ENCODE results near the gene TRMT44.

The TRMT44 gene

DNA sequence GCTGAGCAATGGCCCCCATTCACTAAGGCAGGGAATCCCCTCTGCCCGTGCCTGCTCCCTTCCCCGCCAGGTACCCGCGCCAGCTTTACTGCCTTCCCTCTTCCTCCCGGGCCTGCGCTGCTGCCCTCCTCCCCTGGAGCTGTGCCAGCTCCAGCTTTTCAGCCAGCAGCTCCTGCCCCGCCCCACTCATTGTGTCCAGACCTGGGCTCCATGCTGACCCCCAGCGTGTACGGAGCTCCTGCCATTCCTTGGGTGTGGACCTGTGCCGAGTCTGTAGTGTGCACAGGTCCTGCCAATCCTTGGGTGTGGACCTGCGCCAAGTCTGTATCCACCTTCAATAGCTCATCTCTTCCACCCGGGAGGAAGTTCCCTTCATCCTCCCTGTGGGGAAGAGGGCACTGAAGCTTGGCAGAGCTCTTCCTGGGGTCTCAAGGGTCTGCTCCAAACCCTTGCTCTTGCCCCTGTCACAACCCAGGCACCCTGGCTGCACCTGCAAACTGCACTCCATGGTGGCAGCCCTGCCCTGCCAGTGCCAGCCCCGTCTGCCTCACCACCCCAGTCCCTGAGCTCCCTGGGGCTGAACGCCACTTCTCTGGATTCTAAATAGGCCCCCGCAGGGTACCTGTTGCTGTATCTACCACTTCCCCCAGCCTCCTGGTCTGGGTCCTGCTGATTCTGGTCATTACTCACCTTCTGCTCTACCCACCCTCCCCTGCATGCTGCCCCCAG is 63.9 kb downstream of the TRMT44 start:
- Histone ChIP-seq H3K36me3 (ENCODE audit: control insufficient read depth in 4 of 4, insufficient read depth in 4 of 4, low read length in 3 of 4) (no peaks in the 10 kb centered on the region), H3K9me3 (ENCODE audit: control extremely low read depth in 1 of 5, control insufficient read depth in 4 of 5, insufficient read depth in 2 of 5, low read depth in 1 of 5, low read length in 4 of 5) (no peaks in the 10 kb centered on the region), H3K4me1 (ENCODE audit: control extremely low read depth in 1 of 4, control insufficient read depth in 4 of 4, insufficient read depth in 4 of 4, low read length in 3 of 4) (no peaks in the 10 kb centered on the region), H3K4me3 (ENCODE audit: control insufficient read depth in 1 of 7, extremely low read depth in 1 of 7, insufficient read depth in 4 of 7, low read depth in 2 of 7, low read length in 6 of 7) (no peak overlapping the region), H3K27ac (ENCODE audit: insufficient read depth in 1 of 2, low read depth in 1 of 2, low read length in 2 of 2, poor library complexity in 1 of 2, severe bottlenecking in 2 of 2) (no peak overlapping the region), H3K27me3 (replicated peaks in 2 of 5; ENCODE audit: control insufficient read depth in 4 of 5, insufficient read depth in 5 of 5, low read length in 4 of 5) (peaks cover 0 to 4% (median 0%) of the 10 kb centered on the region in 5 experiments)
- ChIA-PET POLR2A (no interaction called here), CTCF (interaction anchor here (0.8 kb wide), 1 partner anchor 14 kb away, joined by 3 read pairs; no protein-coding TSS in a partner anchor)
- WGBS (ENCODE audit: insufficient coverage): 84% methylated on average over 10 of the region's 15 CpGs
- DNase-seq: no peak

DNA sequence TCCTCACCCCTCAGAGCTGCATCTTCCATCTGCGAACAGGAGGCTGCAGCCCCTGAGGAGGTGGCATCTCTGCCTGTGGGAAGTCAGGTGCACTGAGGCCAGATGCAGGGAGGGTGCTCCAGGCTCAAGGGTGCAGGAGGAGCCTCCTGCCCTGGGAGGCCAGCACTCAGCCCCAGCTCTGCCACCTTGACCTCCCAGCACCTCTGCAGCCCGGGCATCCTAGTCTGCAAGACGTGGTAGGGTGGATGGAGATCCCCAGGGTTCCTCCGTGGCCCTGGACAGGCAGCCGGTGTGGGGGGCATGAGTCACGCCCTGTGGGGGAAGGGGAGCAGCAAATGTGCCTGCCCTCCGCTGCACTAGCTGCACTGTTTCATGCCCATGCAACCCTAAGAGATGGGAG is 64.7 kb downstream of the TRMT44 start:
- H3K9me3 ChIP-seq (ENCODE audit: control extremely low read depth in 1 of 5, control insufficient read depth in 4 of 5, insufficient read depth in 2 of 5, low read depth in 1 of 5, low read length in 4 of 5): no peaks in the 10 kb centered on the region
- ChIA-PET POLR2A (no interaction called here), CTCF (no interaction called here)
- no peak overlapping the region for H3K27ac ChIP-seq (ENCODE audit: insufficient read depth in 1 of 2, low read depth in 1 of 2, low read length in 2 of 2, poor library complexity in 1 of 2, severe bottlenecking in 2 of 2)
- peaks cover 0 to 4% (median 0%) of the 10 kb centered on the region in 5 experiments for H3K27me3 ChIP-seq (replicated peaks in 2 of 5; ENCODE audit: control insufficient read depth in 4 of 5, insufficient read depth in 5 of 5, low read length in 4 of 5)
- H3K4me1 ChIP-seq (ENCODE audit: control extremely low read depth in 1 of 4, control insufficient read depth in 4 of 4, insufficient read depth in 4 of 4, low read length in 3 of 4): no peaks in the 10 kb centered on the region
- no peak overlapping the region for H3K4me3 ChIP-seq (ENCODE audit: control insufficient read depth in 1 of 7, extremely low read depth in 1 of 7, insufficient read depth in 4 of 7, low read depth in 2 of 7, low read length in 6 of 7)
- 92% methylated on average over 6 of the region's 7 CpGs for WGBS (ENCODE audit: insufficient coverage)
- no peak for DNase-seq
- no peaks in the 10 kb centered on the region for H3K36me3 ChIP-seq (ENCODE audit: control insufficient read depth in 4 of 4, insufficient read depth in 4 of 4, low read length in 3 of 4)

DNA sequence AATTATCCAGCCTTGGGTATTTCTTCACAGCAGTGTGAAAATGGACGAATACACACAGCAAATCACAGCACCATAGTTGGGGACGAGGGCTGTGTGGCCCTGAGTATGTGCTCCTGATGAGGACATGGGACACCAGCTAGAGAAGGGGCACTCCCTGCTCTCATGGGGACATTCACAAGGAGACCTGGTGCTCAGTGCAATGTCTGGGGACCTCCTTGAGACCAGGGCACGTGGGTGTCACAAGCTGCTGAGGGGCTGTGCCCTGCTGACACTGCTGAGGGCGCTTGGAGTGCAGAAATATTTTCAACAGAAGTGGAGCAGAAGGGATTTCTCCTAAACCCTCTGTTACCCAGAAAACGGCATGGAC is 65.4 kb downstream of the TRMT44 start:
- Histone ChIP-seq H3K27ac (ENCODE audit: insufficient read depth in 1 of 2, low read depth in 1 of 2, low read length in 2 of 2, poor library complexity in 1 of 2, severe bottlenecking in 2 of 2) (no peak overlapping the region), H3K9me3 (ENCODE audit: control extremely low read depth in 1 of 5, control insufficient read depth in 4 of 5, insufficient read depth in 2 of 5, low read depth in 1 of 5, low read length in 4 of 5) (no peaks in the 10 kb centered on the region), H3K4me3 (ENCODE audit: control insufficient read depth in 1 of 7, extremely low read depth in 1 of 7, insufficient read depth in 4 of 7, low read depth in 2 of 7, low read length in 6 of 7) (no peak overlapping the region), H3K36me3 (ENCODE audit: control insufficient read depth in 4 of 4, insufficient read depth in 4 of 4, low read length in 3 of 4) (no peaks in the 10 kb centered on the region), H3K27me3 (replicated peaks in 2 of 5; ENCODE audit: control insufficient read depth in 4 of 5, insufficient read depth in 5 of 5, low read length in 4 of 5) (peaks cover 0 to 4% (median 0%) of the 10 kb centered on the region in 5 experiments), H3K4me1 (ENCODE audit: control extremely low read depth in 1 of 4, control insufficient read depth in 4 of 4, insufficient read depth in 4 of 4, low read length in 3 of 4) (no peaks in the 10 kb centered on the region)
- ChIA-PET POLR2A (no interaction called here), CTCF (no interaction called here)
- no peak for DNase-seq
- 95% methylated on average over 4 of the region's 5 CpGs for WGBS (ENCODE audit: insufficient coverage)

DNA sequence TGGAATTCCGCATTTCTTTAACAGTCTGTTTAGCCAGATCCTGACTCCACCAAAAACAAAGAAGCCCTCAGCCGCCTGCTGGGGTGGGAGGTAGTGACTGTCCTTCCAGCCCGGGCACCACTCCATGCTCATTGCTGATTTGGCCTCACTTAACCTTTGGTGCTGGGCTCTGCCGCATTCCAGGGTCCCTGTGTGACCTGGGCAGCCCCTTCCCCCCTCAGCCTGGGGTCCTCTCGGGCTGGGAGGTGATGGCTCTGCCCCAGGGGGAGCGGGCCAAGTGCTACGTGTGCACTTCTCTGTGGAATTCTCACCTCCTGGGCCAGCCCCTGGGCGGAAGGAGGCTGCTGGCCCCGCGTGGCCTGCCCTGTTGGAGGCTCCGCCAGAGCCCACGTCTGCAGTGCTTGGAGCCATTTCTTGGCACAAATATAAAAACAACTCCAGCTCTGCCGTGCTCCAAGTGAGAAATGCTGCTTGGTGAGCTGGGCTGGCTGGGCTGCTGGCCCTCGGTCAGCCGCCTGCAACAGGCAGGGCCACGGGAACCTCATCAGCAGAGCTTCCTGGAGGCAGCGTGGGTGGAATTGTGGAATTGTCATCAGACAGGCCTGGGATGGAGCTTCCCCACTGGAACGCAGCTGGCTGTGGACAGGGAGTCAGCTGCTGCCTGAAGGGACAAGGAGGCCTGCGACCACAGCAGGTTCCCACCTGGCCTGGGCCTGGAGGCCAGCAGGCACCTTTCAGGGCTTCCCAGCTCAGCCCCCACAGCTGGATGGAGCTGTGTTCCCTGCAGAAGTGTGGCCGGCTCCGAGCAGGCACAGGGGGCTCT is 66.0 kb downstream of the TRMT44 start:
- H3K4me1 ChIP-seq (ENCODE audit: control extremely low read depth in 1 of 4, control insufficient read depth in 4 of 4, insufficient read depth in 4 of 4, low read length in 3 of 4): no peaks in the 10 kb centered on the region
- no peak for DNase-seq
- H3K27ac ChIP-seq (ENCODE audit: insufficient read depth in 1 of 2, low read depth in 1 of 2, low read length in 2 of 2, poor library complexity in 1 of 2, severe bottlenecking in 2 of 2): no peak overlapping the region
- no peaks in the 10 kb centered on the region for H3K36me3 ChIP-seq (ENCODE audit: control insufficient read depth in 4 of 4, insufficient read depth in 4 of 4, low read length in 3 of 4)
- ChIA-PET CTCF (no interaction called here), POLR2A (no interaction called here)
- 80% methylated on average over 19 of the region's 21 CpGs for WGBS (ENCODE audit: insufficient coverage)
- H3K27me3 ChIP-seq (replicated peaks in 2 of 5; ENCODE audit: control insufficient read depth in 4 of 5, insufficient read depth in 5 of 5, low read length in 4 of 5): peaks cover 0 to 4% (median 0%) of the 10 kb centered on the region in 5 experiments
- H3K4me3 ChIP-seq (ENCODE audit: control insufficient read depth in 1 of 7, extremely low read depth in 1 of 7, insufficient read depth in 4 of 7, low read depth in 2 of 7, low read length in 6 of 7): no peak overlapping the region
- H3K9me3 ChIP-seq (ENCODE audit: control extremely low read depth in 1 of 5, control insufficient read depth in 4 of 5, insufficient read depth in 2 of 5, low read depth in 1 of 5, low read length in 4 of 5): no peaks in the 10 kb centered on the region

DNA sequence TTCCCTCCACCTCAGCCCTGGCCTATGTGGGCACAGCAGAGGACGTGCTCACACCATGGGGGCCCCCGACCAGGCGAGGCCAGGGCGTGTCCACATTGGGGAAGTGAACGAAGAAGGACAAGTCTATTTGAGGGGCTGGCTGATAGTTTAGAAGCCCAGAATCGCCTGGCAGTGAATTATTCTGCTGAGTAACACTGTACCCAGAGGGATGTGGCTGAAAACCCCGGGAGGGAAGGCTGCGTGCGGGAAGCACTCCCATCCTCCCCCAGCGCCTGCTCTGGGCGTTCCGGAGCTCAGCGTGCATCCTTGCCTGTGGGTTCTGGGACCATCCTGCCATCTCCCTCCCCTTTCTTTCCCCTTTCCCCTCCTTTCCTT is 66.6 kb downstream of the TRMT44 start:
- no peaks in the 10 kb centered on the region for H3K9me3 ChIP-seq (ENCODE audit: control extremely low read depth in 1 of 5, control insufficient read depth in 4 of 5, insufficient read depth in 2 of 5, low read depth in 1 of 5, low read length in 4 of 5)
- CTCF ChIA-PET: no interaction called here
- H3K27me3 ChIP-seq (replicated peaks in 2 of 5; ENCODE audit: control insufficient read depth in 4 of 5, insufficient read depth in 5 of 5, low read length in 4 of 5): peaks cover 0 to 4% (median 0%) of the 10 kb centered on the region in 5 experiments
- no peak for DNase-seq
- H3K4me3 ChIP-seq (ENCODE audit: control insufficient read depth in 1 of 7, extremely low read depth in 1 of 7, insufficient read depth in 4 of 7, low read depth in 2 of 7, low read length in 6 of 7): no peak overlapping the region
- whole genome bisulfite sequencing (ENCODE audit: insufficient coverage): 75% methylated on average over 13 of the region's 13 CpGs
- no peaks in the 10 kb centered on the region for H3K4me1 ChIP-seq (ENCODE audit: control extremely low read depth in 1 of 4, control insufficient read depth in 4 of 4, insufficient read depth in 4 of 4, low read length in 3 of 4)
- no peak overlapping the region for H3K27ac ChIP-seq (ENCODE audit: insufficient read depth in 1 of 2, low read depth in 1 of 2, low read length in 2 of 2, poor library complexity in 1 of 2, severe bottlenecking in 2 of 2)
- POLR2A ChIA-PET: no interaction called here
- H3K36me3 ChIP-seq (ENCODE audit: control insufficient read depth in 4 of 4, insufficient read depth in 4 of 4, low read length in 3 of 4): no peaks in the 10 kb centered on the region

DNA sequence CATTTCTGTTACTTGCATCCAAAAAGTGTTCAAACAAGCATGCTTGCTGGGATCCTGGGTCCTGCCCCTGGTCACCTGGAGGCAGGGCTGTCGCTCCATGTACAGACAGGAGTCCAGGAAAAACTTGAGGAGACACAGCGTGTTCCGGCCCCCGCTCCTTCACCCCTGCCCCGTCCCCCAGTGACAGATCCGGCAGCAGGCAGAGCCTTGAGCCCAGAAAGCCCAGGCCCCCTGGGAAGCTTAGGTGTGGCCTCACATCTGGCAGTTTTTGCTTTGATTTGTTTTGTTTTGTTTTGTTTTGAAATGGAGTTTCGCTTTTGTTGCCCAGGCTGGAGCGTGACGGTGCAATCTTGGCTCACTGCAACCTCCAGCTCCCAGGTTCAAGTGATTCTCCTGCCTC is 67.0 kb downstream of the TRMT44 start:
- Histone ChIP-seq H3K27ac (ENCODE audit: insufficient read depth in 1 of 2, low read depth in 1 of 2, low read length in 2 of 2, poor library complexity in 1 of 2, severe bottlenecking in 2 of 2) (no peak overlapping the region), H3K9me3 (ENCODE audit: control extremely low read depth in 1 of 5, control insufficient read depth in 4 of 5, insufficient read depth in 2 of 5, low read depth in 1 of 5, low read length in 4 of 5) (no peaks in the 10 kb centered on the region), H3K27me3 (replicated peaks in 2 of 5; ENCODE audit: control insufficient read depth in 4 of 5, insufficient read depth in 5 of 5, low read length in 4 of 5) (peaks cover 0 to 4% (median 0%) of the 10 kb centered on the region in 5 experiments), H3K36me3 (ENCODE audit: control insufficient read depth in 4 of 4, insufficient read depth in 4 of 4, low read length in 3 of 4) (no peaks in the 10 kb centered on the region), H3K4me3 (ENCODE audit: control insufficient read depth in 1 of 7, extremely low read depth in 1 of 7, insufficient read depth in 4 of 7, low read depth in 2 of 7, low read length in 6 of 7) (no peak overlapping the region), H3K4me1 (ENCODE audit: control extremely low read depth in 1 of 4, control insufficient read depth in 4 of 4, insufficient read depth in 4 of 4, low read length in 3 of 4) (no peaks in the 10 kb centered on the region)
- DNase-seq: no peak
- POLR2A ChIA-PET: no interaction called here
- 97% methylated on average over 6 of the region's 9 CpGs for WGBS (ENCODE audit: insufficient coverage)
- CTCF ChIA-PET: no interaction called here

DNA sequence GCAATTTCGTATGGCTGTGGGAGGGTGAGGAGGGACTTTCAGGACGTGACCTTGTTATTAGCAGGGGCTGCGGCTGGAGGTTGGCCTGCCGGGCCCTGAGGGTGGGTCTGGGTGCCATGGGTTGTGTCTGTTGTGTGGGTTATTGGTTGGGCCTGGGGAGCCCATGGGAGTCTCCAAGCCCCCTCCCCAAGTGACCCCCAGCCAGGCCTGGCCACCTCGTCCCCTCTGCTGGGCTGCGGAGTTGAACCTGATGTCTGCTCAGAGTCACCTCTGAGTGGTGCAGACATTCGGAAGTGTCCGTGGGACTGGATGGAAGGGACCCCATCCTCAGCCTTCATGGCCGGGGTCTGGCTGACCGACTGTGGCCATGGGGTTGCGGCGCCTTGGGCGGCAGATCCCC is 67.7 kb downstream of the TRMT44 start:
- DNase-seq: no peak
- no peak overlapping the region for H3K27ac ChIP-seq (ENCODE audit: insufficient read depth in 1 of 2, low read depth in 1 of 2, low read length in 2 of 2, poor library complexity in 1 of 2, severe bottlenecking in 2 of 2)
- H3K9me3 ChIP-seq (ENCODE audit: control extremely low read depth in 1 of 5, control insufficient read depth in 4 of 5, insufficient read depth in 2 of 5, low read depth in 1 of 5, low read length in 4 of 5): no peaks in the 10 kb centered on the region
- POLR2A ChIA-PET: no interaction called here
- no peaks in the 10 kb centered on the region for H3K4me1 ChIP-seq (ENCODE audit: control extremely low read depth in 1 of 4, control insufficient read depth in 4 of 4, insufficient read depth in 4 of 4, low read length in 3 of 4)
- CTCF ChIA-PET: no interaction called here
- no peaks in the 10 kb centered on the region for H3K36me3 ChIP-seq (ENCODE audit: control insufficient read depth in 4 of 4, insufficient read depth in 4 of 4, low read length in 3 of 4)
- H3K27me3 ChIP-seq (replicated peaks in 2 of 5; ENCODE audit: control insufficient read depth in 4 of 5, insufficient read depth in 5 of 5, low read length in 4 of 5): peaks cover 0 to 4% (median 0%) of the 10 kb centered on the region in 5 experiments
- H3K4me3 ChIP-seq (ENCODE audit: control insufficient read depth in 1 of 7, extremely low read depth in 1 of 7, insufficient read depth in 4 of 7, low read depth in 2 of 7, low read length in 6 of 7): no peak overlapping the region
- 97% methylated on average over 10 of the region's 13 CpGs for WGBS (ENCODE audit: insufficient coverage)
